Forelimb muscle (tissue), 1 donor: ENCODE measurements around the gene ITPKC. TPM values are rescaled to one million over a fixed set of nuclear protein-coding genes. Genes with fewer than 3 reads are reported as not detected.

Source experiments
- DNase-seq: peaks from one replicate; pipeline ENCODE4 v3.0.0-alpha.2; 2013; ENCODE audit warnings: low read depth
- polyA plus RNA-seq: library from polyadenylated mRNA; unstranded; fragments of 120-200 nt; gene quantifications from one replicate; pipeline ENCODE4 v1.2.1, GENCODE V29; 2013; ENCODE audit not compliant: insufficient read length

Gene ITPKC
- polyA plus RNA-seq, 1 donor, result 9.9 TPM

DNA sequence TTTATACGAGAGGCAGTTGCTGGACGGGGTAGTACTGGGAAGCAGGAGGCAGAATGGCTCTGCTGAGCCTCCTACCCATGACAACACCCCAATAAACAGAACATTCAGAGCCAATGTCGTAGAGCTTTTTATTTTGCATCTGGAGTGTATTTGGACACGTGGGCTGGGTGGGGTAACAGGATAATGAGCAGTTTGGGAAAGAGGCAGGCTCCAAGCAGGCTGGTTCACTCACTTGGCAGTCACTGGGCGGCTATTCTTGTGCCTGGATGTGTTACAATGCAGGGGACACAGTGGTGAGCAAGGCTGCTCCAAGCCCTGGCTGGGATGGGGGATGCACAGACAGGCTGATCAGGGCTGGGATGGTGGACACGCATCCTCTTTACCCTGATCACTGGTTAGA lies 23.8 kb downstream of the ITPKC start:
- no peak for DNase-seq

- DNase-seq, result no peak
Measured at GRCh38 chr19:40741527-40742390, 24.8 kb downstream of the ITPKC start.

- DNase-seq, result no peak
Measured at GRCh38 chr19:40742477-40742876, 25.6 kb downstream of the ITPKC start.

- DNase-seq, result no peak
Measured at GRCh38 chr19:40742886-40743285, 26.0 kb downstream of the ITPKC start.

DNA sequence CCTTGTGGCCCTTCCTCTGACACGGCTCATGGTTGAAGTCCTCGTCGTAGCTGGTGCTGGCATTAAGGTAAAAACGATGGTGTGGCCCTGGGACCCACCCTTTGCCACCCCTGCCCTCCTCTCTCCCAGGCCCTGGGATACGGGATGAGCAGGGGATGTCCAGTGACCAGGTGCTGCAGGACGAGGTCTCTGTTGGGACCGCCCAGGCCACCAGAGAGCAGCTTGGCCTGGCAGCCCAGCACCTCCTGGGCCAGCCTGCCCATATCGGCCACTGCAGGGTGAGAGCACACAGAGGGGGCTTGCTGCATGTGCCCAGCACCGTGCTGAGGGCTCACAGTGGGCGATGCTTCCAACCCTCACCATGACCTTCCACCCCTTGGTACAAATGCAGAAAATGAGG lies 27.0 kb downstream of the ITPKC start:
- DNase-seq, result no peak

DNA sequence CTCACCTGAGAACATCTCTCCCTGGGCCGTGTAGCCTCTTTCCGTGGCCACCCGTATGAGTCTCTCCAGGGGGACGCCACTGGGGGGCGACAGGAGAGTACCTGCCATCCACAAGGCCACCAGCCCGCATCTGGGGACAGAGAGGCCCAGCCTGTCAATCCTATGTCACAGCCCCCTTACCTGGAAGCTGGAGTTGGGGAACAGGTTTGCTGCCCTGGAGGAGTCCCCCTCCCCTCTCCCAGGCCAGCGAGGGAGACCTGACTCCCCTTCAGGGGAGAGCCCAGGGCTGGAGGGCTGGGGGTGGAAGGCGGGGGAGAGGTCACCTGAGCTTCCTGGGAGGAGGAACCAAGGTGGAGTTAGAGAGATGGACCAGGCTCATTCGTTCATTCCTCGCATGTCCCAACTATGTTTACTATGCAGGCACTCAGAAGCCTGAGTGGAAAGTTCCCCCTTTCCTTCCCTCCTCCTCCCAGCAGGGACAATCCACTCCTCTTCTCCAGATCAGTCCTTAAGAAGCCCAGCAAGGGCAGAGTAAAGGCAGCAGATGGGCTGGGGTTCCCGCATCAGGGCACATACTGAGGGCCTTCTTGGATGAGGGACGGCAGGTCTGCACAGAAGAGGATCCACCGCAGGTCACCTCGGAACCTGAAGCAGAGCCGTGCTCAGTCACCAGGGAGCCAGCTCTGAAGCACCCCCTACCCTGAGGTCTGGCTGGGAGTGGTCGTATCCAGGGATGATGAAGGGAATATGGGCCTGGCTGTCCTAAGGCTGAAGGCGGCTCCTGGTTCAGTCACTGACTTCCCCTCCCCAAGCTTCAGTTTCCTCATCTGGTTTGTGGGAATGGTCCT lies 27.9 kb downstream of the ITPKC start:
- DNase-seq, result no peak

- DNase-seq, result no peak
Measured at GRCh38 chr19:40745402-40745780, 28.5 kb downstream of the ITPKC start.

DNA sequence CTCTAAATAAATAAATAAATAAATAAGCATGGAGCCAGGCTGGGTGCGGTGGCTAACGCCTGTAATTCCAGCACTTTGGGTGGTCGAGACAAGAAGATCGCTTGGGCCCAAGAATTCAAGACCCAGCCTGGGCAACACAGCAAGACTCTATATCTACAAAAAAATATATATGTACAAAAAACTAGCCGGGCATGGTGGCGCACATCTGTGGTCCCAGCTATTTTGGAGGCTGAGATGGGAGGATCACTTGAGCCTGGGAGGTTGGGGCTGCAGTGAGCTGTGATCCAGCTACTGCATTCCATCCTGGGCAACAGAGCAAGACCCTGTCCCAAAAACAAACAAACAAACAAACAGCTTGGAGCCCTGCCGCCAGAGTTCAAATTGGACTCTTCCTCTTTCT lies 30.6 kb downstream of the ITPKC start:
- DNase-seq, result no peak

DNA sequence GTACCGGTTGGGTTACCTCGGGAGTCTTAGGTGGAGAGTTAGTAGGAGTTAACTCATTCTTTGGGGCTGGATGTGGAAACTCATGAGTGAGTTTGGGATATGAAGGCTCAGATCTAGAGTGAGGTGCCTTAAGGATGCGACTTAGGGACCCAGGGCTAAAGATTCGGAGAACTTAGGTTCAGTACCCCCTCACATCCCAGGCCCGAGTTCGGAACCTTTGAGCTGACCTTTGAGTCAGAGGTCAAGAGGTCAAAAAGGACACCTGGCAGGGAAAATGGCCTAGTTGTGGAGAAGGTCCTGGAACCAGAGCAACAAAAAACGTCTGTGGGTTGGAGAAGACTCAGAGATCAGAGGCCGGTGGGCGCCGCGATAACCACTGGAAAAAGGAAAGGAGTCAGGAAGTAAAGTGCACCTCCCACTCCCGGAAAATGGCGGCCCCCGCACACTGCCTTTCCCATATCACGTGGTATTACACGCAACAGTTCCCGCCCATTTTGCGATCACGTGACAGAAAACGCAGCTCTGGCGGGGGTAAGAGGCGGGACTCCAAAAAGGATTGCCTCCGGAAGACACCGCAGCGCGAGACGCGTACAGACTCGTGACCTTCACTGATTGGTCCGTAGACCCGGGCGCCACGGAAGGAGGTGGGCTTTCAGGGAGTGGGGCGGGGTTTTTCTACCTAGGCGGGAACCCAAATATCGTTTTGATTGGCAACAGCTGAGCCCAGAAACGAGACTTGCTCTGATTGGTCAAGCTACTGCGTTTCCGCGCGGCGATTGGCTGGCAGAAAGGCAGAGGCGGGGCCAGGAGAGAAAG lies 33.4 kb downstream of the ITPKC start, which contains the start of gene ACTMAP:
TSS of gene ACTMAP (minus strand) at position 420 of the 816 bp plus-strand sequence. CDS start 674 bp downstream, outside the sequence.
- peak; percentile 100 for DNase-seq

- DNase-seq, result peak; percentile 96
Measured at GRCh38 chr19:40750874-40751537, 34.1 kb downstream of the ITPKC start, which contains the start of gene SNRPA. SNRPA (plus strand) TSS chr19:40751203; CDS start chr19:40751409, 206 bp downstream.

GRCh38 chr19:40752257-40752781 lies 35.4 kb downstream of the ITPKC start:
- DNase-seq, result no peak

DNA sequence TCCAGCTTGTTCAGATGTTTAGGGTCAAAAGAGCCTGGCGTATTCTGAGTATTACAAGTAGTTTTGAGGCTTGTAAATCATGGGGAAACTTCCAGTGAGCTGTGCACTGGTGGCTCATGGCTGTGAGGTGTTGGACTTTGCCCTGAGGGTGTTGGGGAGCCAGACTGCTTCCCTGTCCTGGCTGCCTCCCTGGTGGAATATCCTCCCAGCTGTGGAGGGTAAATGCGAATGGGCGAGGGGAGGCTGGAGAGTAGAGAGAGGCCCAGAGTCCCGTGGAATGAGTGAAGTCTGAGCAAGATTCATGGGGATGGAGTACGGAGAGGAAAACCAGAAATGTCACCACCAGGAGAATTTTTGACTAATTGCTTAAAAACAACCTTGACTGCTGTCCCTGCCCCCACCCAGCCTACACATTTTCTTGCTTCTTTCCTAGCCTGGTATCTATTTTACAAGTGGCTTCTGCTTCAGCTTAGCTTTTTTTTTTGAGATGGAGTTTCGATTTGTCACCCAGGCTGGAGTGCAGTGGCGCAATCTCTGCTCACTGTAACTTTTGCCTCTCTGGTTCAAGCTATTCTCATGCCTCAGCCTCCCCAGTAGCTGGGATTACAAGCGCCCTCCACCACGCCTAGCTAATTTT lies 37.8 kb downstream of the ITPKC start:
- no peak for DNase-seq

GRCh38 chr19:40755248-40755624 lies 38.3 kb downstream of the ITPKC start:
- no peak for DNase-seq

GRCh38 chr19:40755791-40756190 lies 38.9 kb downstream of the ITPKC start:
- DNase-seq, result no peak

DNA sequence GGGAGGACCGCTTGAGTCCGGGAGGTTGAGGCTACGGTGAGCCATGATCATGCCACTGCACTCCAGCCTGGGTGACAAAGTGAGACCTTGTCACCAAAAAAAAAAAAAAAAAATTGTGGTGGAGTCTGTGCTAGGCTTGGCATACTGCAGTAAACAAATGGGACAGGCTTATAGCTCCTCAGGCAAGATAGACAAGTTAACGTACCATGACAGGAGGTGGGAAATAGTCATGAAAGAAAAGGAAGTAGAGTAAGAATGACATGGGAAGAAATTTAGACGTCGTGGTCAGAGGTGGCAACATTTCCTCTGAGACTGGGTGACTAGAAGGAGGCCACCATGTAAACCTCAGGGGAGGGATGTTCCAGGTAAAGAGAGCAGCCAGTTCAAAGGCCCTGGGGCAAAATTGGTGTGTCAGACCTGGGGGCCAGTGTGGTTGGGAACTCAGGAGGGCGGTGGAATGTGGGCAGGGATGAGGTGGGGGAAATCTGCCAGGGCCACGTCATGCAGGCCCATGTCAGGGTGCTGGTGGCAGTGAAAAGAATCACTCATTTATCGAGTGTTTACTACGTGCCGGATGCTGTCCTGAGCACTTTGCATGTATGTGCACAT lies 39.7 kb downstream of the ITPKC start:
- DNase-seq, result no peak

- no peak for DNase-seq
Measured at GRCh38 chr19:40758491-40758890, 41.6 kb downstream of the ITPKC start.

- DNase-seq, result no peak
Measured at GRCh38 chr19:40759352-40759751, 42.4 kb downstream of the ITPKC start.

GRCh38 chr19:40762754-40763470 lies 46.0 kb downstream of the ITPKC start:
- no peak for DNase-seq

DNA sequence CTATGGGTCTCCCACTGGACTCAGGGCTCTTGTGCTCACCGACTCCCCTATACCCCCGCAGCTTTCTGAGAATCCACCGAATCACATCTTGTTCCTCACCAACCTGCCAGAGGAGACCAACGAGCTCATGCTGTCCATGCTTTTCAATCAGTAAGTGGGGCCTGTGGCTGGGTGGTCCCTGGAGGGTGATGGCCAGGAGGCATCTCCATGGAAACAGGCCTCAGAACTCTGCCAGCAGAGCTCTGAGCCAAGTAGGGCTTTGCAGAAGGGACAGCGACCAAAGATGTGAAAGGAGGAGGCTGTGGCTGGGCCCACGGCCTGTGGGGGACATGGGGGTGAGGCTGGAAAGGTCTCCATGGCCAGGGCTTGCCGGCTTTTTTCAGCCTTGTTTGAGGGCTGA lies 46.6 kb downstream of the ITPKC start:
- DNase-seq, result no peak
